Measurements from ENCODE around the gene STIP1.
A peak's percentile ranks its signal among the peaks of the same experiment; 100 is the strongest.

The STIP1 gene

GRCh38 chr11:64251753-64252002, 65.7 kb downstream of the STIP1 start:
- no peak for TF ChIP-seq CTCF (IDR thresholded peaks at IDR 0.05; ENCODE audit: insufficient read depth, low read length, poor library complexity, severe bottlenecking)
- no peak for DNase-seq (ENCODE audit: extremely low read depth, insufficient read length)
- Histone ChIP-seq H3K27me3 (replicated peaks; ENCODE audit: control insufficient read depth, insufficient read depth, low read length) (no peaks in the 10 kb centered on the region), H3K36me3 (ENCODE audit: control insufficient read depth, insufficient read depth, low read length) (peaks cover 7% of the 10 kb centered on the region), H3K4me3 (replicated peaks; ENCODE audit: low read depth, low read length) (peak overlapping the region; percentile 71)

GRCh38 chr11:64252003-64252872, 66.3 kb downstream of the STIP1 start:
- peak; percentile 52 for TF ChIP-seq CTCF (IDR thresholded peaks at IDR 0.05; ENCODE audit: insufficient read depth, low read length, poor library complexity, severe bottlenecking)
- no peak for DNase-seq (ENCODE audit: extremely low read depth, insufficient read length)
- H3K36me3 ChIP-seq (ENCODE audit: control insufficient read depth, insufficient read depth, low read length): peaks cover 8% of the 10 kb centered on the region
- H3K27me3 ChIP-seq (replicated peaks; ENCODE audit: control insufficient read depth, insufficient read depth, low read length): no peaks in the 10 kb centered on the region
- H3K4me3 ChIP-seq (replicated peaks; ENCODE audit: low read depth, low read length): peak overlapping the region; percentile 71

- DNase-seq (ENCODE audit: extremely low read depth, insufficient read length): no peak
- no peaks in the 10 kb centered on the region for H3K27me3 ChIP-seq (replicated peaks; ENCODE audit: control insufficient read depth, insufficient read depth, low read length)
- H3K4me3 ChIP-seq (replicated peaks; ENCODE audit: low read depth, low read length): no peak overlapping the region
- peaks cover 8% of the 10 kb centered on the region for H3K36me3 ChIP-seq (ENCODE audit: control insufficient read depth, insufficient read depth, low read length)
- no peak for TF ChIP-seq CTCF (IDR thresholded peaks at IDR 0.05; ENCODE audit: insufficient read depth, low read length, poor library complexity, severe bottlenecking)
Measured at GRCh38 chr11:64253043-64253442, 67.1 kb downstream of the STIP1 start.

- DNase-seq (ENCODE audit: extremely low read depth, insufficient read length): no peak
- Histone ChIP-seq H3K36me3 (ENCODE audit: control insufficient read depth, insufficient read depth, low read length) (peaks cover 9% of the 10 kb centered on the region), H3K4me3 (replicated peaks; ENCODE audit: low read depth, low read length) (no peak overlapping the region), H3K27me3 (replicated peaks; ENCODE audit: control insufficient read depth, insufficient read depth, low read length) (no peaks in the 10 kb centered on the region)
- no peak for TF ChIP-seq CTCF (IDR thresholded peaks at IDR 0.05; ENCODE audit: insufficient read depth, low read length, poor library complexity, severe bottlenecking)
Measured at GRCh38 chr11:64253481-64253880, 67.5 kb downstream of the STIP1 start.

All from GM06990 (cell line).